HL-60 (cell line): ENCODE results near the gene DHRS1.

Experiments
- DNase-seq, 2 experiments: peaks; one replicate each; pipeline ENCODE4 v3.0.0-alpha.2; 2010 to 2020; ENCODE audit warnings: low read depth in 1 of 2, low spot score in 1 of 2
- H3K27ac ChIP-seq: fragments of 250-450 bp; sonication (Bioruptor Pico); replicated peaks from 2 replicates; pipeline ENCODE4 v1.5.1; 2020; ENCODE audit warnings: mild to moderate bottlenecking, moderate library complexity
- H3K27me3 ChIP-seq: fragments of 250-450 bp; sonication (Bioruptor Pico); 2 replicates; pipeline ENCODE4 v1.5.1; 2021; ENCODE audit warnings: mild to moderate bottlenecking, moderate library complexity; ENCODE audit not compliant: insufficient read depth, poor library complexity, severe bottlenecking
- H3K4me3 ChIP-seq: replicated peaks from 2 replicates; pipeline ENCODE4 v1.5.1; 2011; ENCODE audit warnings: mild to moderate bottlenecking, control low read depth, low read length; ENCODE audit not compliant: insufficient read depth
- GABPA ChIP-seq: IDR thresholded peaks from 2 replicates; pipeline ENCODE4 v1.6.1; 2012; ENCODE audit warnings: low read depth
- POLR2AphosphoS5 ChIP-seq: IDR thresholded peaks from 2 replicates; pipeline ENCODE4 v1.6.1; 2012; ENCODE audit warnings: low read depth
- SPI1 ChIP-seq: IDR thresholded peaks from 2 replicates; pipeline ENCODE4 v1.6.1; 2012; ENCODE audit warnings: low read depth, mild to moderate bottlenecking, borderline replicate concordance
- TF ChIP-seq, protein P1 (sequence below): IDR thresholded peaks from one replicate; pipeline ENCODE4 v1.5.1; 2011; ENCODE audit warnings: low read length, control low read depth, inconsistent platforms; ENCODE audit not compliant: insufficient read depth
- TF ChIP-seq, protein P2 (sequence below): IDR thresholded peaks from 2 replicates; pipeline ENCODE4 v1.6.1; 2012; ENCODE audit warnings: low read depth; ENCODE audit not compliant: insufficient replicate concordance

DHRS1 gene

DNA sequence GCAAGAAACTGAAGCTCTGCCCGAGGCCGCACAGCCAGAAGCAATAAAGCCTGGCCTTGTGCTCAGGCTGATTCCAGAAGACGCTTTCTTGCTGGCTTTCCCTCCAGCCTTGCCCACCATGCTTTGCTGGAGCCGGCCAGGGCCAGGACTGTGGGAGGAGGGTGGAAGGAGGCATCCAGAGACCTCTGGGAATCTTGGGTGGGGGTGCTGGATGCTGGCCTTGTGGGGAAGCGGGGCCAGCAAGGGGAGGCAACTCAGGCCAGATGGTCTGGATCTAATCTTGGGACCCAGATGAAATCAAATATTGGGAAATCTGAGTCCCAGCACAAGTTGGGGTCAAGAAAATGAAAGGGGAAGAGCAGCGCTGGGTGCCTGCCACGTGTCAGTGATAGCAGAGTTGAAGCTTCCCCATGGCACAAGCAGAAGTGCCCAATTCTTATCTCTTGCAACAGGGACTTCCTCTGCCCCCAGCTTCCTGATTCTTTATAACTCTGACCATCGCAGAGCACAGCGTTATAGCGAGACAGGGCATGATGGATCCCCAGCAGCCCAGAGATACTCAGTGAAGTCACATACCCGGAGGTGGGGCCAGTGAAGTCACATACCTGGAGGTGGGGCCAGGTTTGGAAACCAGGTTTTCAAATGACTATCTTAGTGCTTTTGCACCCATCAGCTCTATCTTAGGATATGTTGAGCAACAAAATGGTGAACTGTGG lies 21.8 kb downstream of the DHRS1 start:
- no peaks in the 10 kb centered on the region for H3K27me3 ChIP-seq
- peak overlapping the region; percentile 80 for H3K27ac ChIP-seq
- peak; percentile 91 to 94 for DNase-seq
- no peak overlapping the region for H3K4me3 ChIP-seq
- TF ChIP-seq GABPA (no peak), POLR2AphosphoS5 (peak; percentile 96), SPI1 (peak; percentile 99)

- no peak overlapping the region for H3K4me3 ChIP-seq
Measured at GRCh38 chr14:24277071-24277470, 22.5 kb downstream of the DHRS1 start.

DNA sequence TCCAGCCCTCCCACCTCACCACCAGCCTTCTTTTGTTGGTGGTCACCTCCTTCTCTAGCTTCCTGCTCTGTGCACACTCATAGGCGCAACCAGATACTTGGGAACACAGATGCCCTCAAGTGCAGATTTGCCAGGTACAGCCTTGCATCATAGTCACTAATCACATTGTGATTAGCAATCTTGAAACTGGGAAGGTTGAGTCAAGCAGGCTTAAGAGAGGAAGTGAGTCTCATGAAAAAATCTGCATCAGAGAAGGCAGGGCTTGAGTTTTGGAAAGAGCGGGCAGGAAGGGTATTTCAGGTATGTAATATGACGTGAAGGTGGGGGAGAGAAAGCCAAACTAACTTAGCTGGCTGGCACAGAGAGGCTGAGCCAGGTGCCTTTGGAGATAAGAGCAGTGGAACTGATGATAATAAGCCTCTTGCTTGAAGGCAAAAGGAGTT lies 25.5 kb downstream of the DHRS1 start:
- no peaks in the 10 kb centered on the region for H3K27me3 ChIP-seq
- H3K27ac ChIP-seq = peak overlapping the region; percentile 31
- no peak overlapping the region for H3K4me3 ChIP-seq
- TF ChIP-seq, protein P1, sequence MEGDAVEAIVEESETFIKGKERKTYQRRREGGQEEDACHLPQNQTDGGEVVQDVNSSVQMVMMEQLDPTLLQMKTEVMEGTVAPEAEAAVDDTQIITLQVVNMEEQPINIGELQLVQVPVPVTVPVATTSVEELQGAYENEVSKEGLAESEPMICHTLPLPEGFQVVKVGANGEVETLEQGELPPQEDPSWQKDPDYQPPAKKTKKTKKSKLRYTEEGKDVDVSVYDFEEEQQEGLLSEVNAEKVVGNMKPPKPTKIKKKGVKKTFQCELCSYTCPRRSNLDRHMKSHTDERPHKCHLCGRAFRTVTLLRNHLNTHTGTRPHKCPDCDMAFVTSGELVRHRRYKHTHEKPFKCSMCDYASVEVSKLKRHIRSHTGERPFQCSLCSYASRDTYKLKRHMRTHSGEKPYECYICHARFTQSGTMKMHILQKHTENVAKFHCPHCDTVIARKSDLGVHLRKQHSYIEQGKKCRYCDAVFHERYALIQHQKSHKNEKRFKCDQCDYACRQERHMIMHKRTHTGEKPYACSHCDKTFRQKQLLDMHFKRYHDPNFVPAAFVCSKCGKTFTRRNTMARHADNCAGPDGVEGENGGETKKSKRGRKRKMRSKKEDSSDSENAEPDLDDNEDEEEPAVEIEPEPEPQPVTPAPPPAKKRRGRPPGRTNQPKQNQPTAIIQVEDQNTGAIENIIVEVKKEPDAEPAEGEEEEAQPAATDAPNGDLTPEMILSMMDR = no peak
- TF ChIP-seq POLR2AphosphoS5 (0 out of 2 replicates have a peak, but pooled peaks have one; percentile 27), SPI1 (peak; percentile 95)
- DNase-seq = peak; percentile 68 to 89

More at GRCh38 chr14:24277071-24277470, 22.5 kb downstream of the DHRS1 start:
- H3K27me3 ChIP-seq = no peaks in the 10 kb centered on the region
- H3K27ac ChIP-seq = peak overlapping the region; percentile 80
- TF ChIP-seq POLR2AphosphoS5 (no peak), SPI1 (no peak), GABPA (no peak)
- TF ChIP-seq, protein P2, sequence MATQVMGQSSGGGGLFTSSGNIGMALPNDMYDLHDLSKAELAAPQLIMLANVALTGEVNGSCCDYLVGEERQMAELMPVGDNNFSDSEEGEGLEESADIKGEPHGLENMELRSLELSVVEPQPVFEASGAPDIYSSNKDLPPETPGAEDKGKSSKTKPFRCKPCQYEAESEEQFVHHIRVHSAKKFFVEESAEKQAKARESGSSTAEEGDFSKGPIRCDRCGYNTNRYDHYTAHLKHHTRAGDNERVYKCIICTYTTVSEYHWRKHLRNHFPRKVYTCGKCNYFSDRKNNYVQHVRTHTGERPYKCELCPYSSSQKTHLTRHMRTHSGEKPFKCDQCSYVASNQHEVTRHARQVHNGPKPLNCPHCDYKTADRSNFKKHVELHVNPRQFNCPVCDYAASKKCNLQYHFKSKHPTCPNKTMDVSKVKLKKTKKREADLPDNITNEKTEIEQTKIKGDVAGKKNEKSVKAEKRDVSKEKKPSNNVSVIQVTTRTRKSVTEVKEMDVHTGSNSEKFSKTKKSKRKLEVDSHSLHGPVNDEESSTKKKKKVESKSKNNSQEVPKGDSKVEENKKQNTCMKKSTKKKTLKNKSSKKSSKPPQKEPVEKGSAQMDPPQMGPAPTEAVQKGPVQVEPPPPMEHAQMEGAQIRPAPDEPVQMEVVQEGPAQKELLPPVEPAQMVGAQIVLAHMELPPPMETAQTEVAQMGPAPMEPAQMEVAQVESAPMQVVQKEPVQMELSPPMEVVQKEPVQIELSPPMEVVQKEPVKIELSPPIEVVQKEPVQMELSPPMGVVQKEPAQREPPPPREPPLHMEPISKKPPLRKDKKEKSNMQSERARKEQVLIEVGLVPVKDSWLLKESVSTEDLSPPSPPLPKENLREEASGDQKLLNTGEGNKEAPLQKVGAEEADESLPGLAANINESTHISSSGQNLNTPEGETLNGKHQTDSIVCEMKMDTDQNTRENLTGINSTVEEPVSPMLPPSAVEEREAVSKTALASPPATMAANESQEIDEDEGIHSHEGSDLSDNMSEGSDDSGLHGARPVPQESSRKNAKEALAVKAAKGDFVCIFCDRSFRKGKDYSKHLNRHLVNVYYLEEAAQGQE = no peak
- TF ChIP-seq, protein P1 = no peak
- no peak for DNase-seq

DNA sequence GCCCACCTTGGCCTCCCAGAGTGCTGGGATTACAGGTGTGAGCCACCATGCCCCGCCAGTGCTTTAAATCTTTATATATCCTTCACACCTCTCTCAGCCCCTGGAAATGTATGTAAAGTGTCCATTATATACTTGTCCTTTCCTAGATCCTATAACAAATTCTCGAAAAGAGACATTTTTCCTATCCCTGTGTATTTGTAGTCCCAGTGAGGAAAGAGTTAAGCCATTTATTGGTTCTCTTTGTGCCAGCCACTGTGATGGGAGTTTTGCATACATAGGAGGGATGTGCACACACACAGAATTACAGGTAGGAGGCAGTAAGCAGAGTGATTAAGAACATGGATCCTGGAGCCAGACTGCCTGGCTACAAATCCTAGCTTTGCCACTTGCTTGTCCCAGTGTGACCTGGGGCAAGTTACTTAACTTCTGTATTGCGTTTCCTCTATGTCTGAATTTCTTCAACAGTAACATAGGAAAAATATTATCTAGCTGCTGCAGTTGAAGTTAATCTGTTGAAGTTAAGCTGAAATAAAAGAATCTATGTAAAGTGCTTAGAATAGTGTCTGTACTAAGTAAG lies 26.1 kb downstream of the DHRS1 start:
- TF ChIP-seq, protein P2 = no peak
- TF ChIP-seq SPI1 (no peak), POLR2AphosphoS5 (no peak), GABPA (no peak)
- TF ChIP-seq, protein P1 = no peak
- H3K4me3 ChIP-seq = no peak overlapping the region
- DNase-seq = peak; percentile 28 to 72
- no peaks in the 10 kb centered on the region for H3K27me3 ChIP-seq
- peak overlapping the region; percentile 31 for H3K27ac ChIP-seq
